ENCODE results near the gene IL32.

The IL32 gene

GRCh38 chr16:3035972-3036725 lies 29.3 kb upstream of the IL32 start:
- TF ChIP-seq ZNF521 (tag by site-specific recombination; IDR thresholded peaks at IDR 0.05) (no peak), ZNF350 (tag by site-specific recombination; IDR thresholded peaks at IDR 0.05) (no peak), ZNF155 (tag by site-specific recombination; IDR thresholded peaks at IDR 0.05) (no peak)
- ChIA-PET CTCF (interaction anchor here (0.8 to 1.3 kb wide), 3 partner anchors 10 to 93 kb away, joined by 3 to 7 read pairs (median 6); no protein-coding TSS in a partner anchor), POLR2A (no interaction called here)

GRCh38 chr16:3036726-3037315 lies 28.6 kb upstream of the IL32 start, which contains the start of gene BICDL2:
BICDL2 (minus strand) TSS chr16:3036944; CDS start chr16:3035496, 1,448 bp downstream.
- ChIA-PET POLR2A (no interaction called here), CTCF (interaction anchor here (0.9 to 7.2 kb wide), 3 partner anchors 7 to 93 kb away, joined by 3 to 87 read pairs (median 3); no protein-coding TSS in a partner anchor)
- TF ChIP-seq HOXA7 (CRISPR knock-in tag; IDR thresholded peaks at IDR 0.05; ENCODE audit: borderline replicate concordance) (no peak), ZNF664 (tag by site-specific recombination; IDR thresholded peaks at IDR 0.05) (peak; percentile 92)
- H3K4me3 ChIP-seq (ENCODE audit: low read depth, low read length), result no peak within 1 kb of the TSS
- H3K4me1 ChIP-seq (ENCODE audit: control insufficient read depth, insufficient read depth, low read length), result no peaks in the 10 kb centered on the region
- no peak within 1 kb of the TSS for H3K27ac ChIP-seq (ENCODE audit: extremely low read depth, low read depth, low read length)
- H3K36me3 ChIP-seq (ENCODE audit: control insufficient read depth in 2 of 2, insufficient read depth in 1 of 2, low read length in 2 of 2), result no peaks in the 10 kb centered on the region
- no peaks in the 10 kb centered on the region for H3K9me3 ChIP-seq (ENCODE audit: control insufficient read depth, insufficient read depth, low read depth, low read length)

More at GRCh38 chr16:3035972-3036725, 29.3 kb upstream of the IL32 start:
- no peak overlapping the region for H3K4me3 ChIP-seq (ENCODE audit: low read depth, low read length)
- H3K27ac ChIP-seq (ENCODE audit: extremely low read depth, low read depth, low read length), result no peak overlapping the region
- no peaks in the 10 kb centered on the region for H3K4me1 ChIP-seq (ENCODE audit: control insufficient read depth, insufficient read depth, low read length)
- no peaks in the 10 kb centered on the region for H3K36me3 ChIP-seq (ENCODE audit: control insufficient read depth in 2 of 2, insufficient read depth in 1 of 2, low read length in 2 of 2)
- H3K9me3 ChIP-seq (ENCODE audit: control insufficient read depth, insufficient read depth, low read depth, low read length), result no peaks in the 10 kb centered on the region

GRCh38 chr16:3038256-3038655 lies 27.2 kb upstream of the IL32 start:
- H3K9me3 ChIP-seq (ENCODE audit: control insufficient read depth, insufficient read depth, low read depth, low read length), result no peaks in the 10 kb centered on the region
- ChIA-PET POLR2A (no interaction called here), CTCF (interaction anchor here (0.6 to 7.2 kb wide), 5 partner anchors 8 to 92 kb away, joined by 3 to 87 read pairs (median 5); no protein-coding TSS in a partner anchor)
- TF ChIP-seq ZXDB (tag by site-specific recombination; IDR thresholded peaks at IDR 0.05), result peak; percentile 47; the same call in 1 of the 2 replicates
- TF ChIP-seq ZNF394 (tag by site-specific recombination; IDR thresholded peaks at IDR 0.05; ENCODE audit: borderline replicate concordance), result peak; percentile 26; the same call in 1 of the 2 replicates
- no peak for TF ChIP-seq ZNF843 (tag by site-specific recombination; IDR thresholded peaks at IDR 0.05)
- H3K36me3 ChIP-seq (ENCODE audit: control insufficient read depth in 2 of 2, insufficient read depth in 1 of 2, low read length in 2 of 2), result no peaks in the 10 kb centered on the region
- H3K27ac ChIP-seq (ENCODE audit: extremely low read depth, low read depth, low read length), result no peak overlapping the region
- H3K4me1 ChIP-seq (ENCODE audit: control insufficient read depth, insufficient read depth, low read length), result no peaks in the 10 kb centered on the region
- no peak overlapping the region for H3K4me3 ChIP-seq (ENCODE audit: low read depth, low read length)

- Histone ChIP-seq H3K27ac (ENCODE audit: extremely low read depth, low read depth, low read length) (no peak overlapping the region), H3K36me3 (ENCODE audit: control insufficient read depth in 2 of 2, insufficient read depth in 1 of 2, low read length in 2 of 2) (no peaks in the 10 kb centered on the region), H3K4me3 (ENCODE audit: low read depth, low read length) (no peak overlapping the region), H3K9me3 (ENCODE audit: control insufficient read depth, insufficient read depth, low read depth, low read length) (no peaks in the 10 kb centered on the region), H3K4me1 (ENCODE audit: control insufficient read depth, insufficient read depth, low read length) (no peaks in the 10 kb centered on the region)
- ChIA-PET CTCF (interaction anchor here (0.6 to 7.2 kb wide), 4 partner anchors 9 to 91 kb away, joined by 3 to 87 read pairs (median 6); no protein-coding TSS in a partner anchor), POLR2A (interaction anchor here (0.8 to 3.0 kb wide), 3 partner anchors 10 to 94 kb away, joined by 3 to 10 read pairs (median 4); partner anchors contain the start of gene TNFRSF12A)
- 0 out of 2 replicates have a peak, but pooled peaks have one; percentile 50 for TF ChIP-seq ZFP69B (tag by site-specific recombination; IDR thresholded peaks at IDR 0.05)
- TF ChIP-seq EGR2 (tag by site-specific recombination; IDR thresholded peaks at IDR 0.05; ENCODE audit: low read depth), result 0 out of 2 replicates have a peak, but pooled peaks have one; percentile 13
- no peak for TF ChIP-seq ZNF23 (tag by site-specific recombination; IDR thresholded peaks at IDR 0.05; ENCODE audit: borderline replicate concordance)
- TF ChIP-seq ZNF140 (tag by site-specific recombination; IDR thresholded peaks at IDR 0.05), result 0 out of 2 replicates have a peak, but pooled peaks have one; percentile 20
- no peak for TF ChIP-seq ZBTB21 (tag by site-specific recombination; IDR thresholded peaks at IDR 0.05)
- no peak for TF ChIP-seq ZNF514 (tag by site-specific recombination; IDR thresholded peaks at IDR 0.05)
- no peak for TF ChIP-seq ZNF184 (tag by site-specific recombination; IDR thresholded peaks at IDR 0.05)
- TF ChIP-seq ZNF48 (tag by site-specific recombination; IDR thresholded peaks at IDR 0.05), result no peak
- peak; percentile 51; the same call in 1 of the 2 replicates for TF ChIP-seq ZNF692 (tag by site-specific recombination; IDR thresholded peaks at IDR 0.05)
- no peak for TF ChIP-seq ZNF701 (tag by site-specific recombination; IDR thresholded peaks at IDR 0.05)
- TF ChIP-seq ZNF473 (tag by site-specific recombination; IDR thresholded peaks at IDR 0.05), result no peak
- TF ChIP-seq ZFHX2 (tag by site-specific recombination; conservative IDR thresholded peaks at IDR 0.05), result peak; percentile 39; the same call in 1 of the 2 replicates
- TF ChIP-seq ZNF837 (tag by site-specific recombination; IDR thresholded peaks at IDR 0.05), result no peak
These were observed 26.5 kb upstream of the IL32 start for GRCh38 chr16:3038896-3039295.

Data from HEK293 (cell line).